ENCODE measurements around the gene CC2D2A.

CC2D2A gene

DNA sequence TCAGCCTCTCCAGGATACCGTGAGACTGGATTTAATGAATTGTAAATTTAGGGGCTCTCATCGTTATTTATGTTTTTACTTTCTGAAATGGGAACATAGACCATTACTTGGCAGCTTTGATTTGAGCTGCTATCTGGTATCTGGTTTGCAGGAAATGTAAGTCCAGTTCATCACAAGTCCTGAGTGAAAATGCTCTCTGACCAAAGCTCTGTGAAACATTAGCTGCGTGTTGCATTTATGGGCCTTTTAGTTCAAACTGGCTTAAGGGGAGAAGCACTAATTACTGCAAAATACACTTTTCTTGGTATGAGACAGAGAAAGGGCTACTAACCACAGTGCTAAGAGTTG, 420 bp downstream of the CC2D2A start:
- no peaks in the 10 kb centered on the region for H3K27me3 ChIP-seq (replicated peaks; ENCODE audit: control insufficient read depth, insufficient read depth, low read length)
- TF ChIP-seq, protein P1, sequence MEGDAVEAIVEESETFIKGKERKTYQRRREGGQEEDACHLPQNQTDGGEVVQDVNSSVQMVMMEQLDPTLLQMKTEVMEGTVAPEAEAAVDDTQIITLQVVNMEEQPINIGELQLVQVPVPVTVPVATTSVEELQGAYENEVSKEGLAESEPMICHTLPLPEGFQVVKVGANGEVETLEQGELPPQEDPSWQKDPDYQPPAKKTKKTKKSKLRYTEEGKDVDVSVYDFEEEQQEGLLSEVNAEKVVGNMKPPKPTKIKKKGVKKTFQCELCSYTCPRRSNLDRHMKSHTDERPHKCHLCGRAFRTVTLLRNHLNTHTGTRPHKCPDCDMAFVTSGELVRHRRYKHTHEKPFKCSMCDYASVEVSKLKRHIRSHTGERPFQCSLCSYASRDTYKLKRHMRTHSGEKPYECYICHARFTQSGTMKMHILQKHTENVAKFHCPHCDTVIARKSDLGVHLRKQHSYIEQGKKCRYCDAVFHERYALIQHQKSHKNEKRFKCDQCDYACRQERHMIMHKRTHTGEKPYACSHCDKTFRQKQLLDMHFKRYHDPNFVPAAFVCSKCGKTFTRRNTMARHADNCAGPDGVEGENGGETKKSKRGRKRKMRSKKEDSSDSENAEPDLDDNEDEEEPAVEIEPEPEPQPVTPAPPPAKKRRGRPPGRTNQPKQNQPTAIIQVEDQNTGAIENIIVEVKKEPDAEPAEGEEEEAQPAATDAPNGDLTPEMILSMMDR (IDR thresholded peaks at IDR 0.05; ENCODE audit: insufficient read depth, low read length, poor library complexity, severe bottlenecking): no peak
- H3K36me3 ChIP-seq (ENCODE audit: control insufficient read depth, insufficient read depth, low read length): no peaks in the 10 kb centered on the region
- no peak overlapping the region for H3K4me3 ChIP-seq (replicated peaks; ENCODE audit: low read depth, low read length)
- no peak for DNase-seq (ENCODE audit: extremely low read depth, insufficient read length)

DNA sequence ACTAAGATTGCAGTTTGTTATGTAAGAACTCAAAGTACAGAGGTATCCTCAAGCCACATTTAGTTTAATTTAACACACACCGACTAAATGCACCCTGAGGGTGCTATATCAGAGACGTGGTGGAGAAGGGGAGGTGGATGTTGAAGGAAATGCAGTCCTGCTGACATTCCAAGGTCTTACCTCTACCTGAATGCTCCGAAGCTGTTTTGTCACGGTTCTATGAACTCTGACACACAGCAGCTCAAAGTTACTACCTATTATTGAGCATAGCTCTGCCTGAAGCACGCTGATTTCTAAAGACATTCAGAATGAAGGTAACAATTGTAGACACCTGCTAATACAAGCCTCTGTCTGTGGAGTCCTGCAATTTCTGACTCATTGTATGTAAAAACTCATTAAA, 6.7 kb downstream of the CC2D2A start:
- TF ChIP-seq, protein P1 (IDR thresholded peaks at IDR 0.05; ENCODE audit: insufficient read depth, low read length, poor library complexity, severe bottlenecking): no peak
- H3K36me3 ChIP-seq (ENCODE audit: control insufficient read depth, insufficient read depth, low read length): no peaks in the 10 kb centered on the region
- H3K27me3 ChIP-seq (replicated peaks; ENCODE audit: control insufficient read depth, insufficient read depth, low read length): no peaks in the 10 kb centered on the region
- no peak overlapping the region for H3K4me3 ChIP-seq (replicated peaks; ENCODE audit: low read depth, low read length)
- DNase-seq (ENCODE audit: extremely low read depth, insufficient read length): no peak

DNA sequence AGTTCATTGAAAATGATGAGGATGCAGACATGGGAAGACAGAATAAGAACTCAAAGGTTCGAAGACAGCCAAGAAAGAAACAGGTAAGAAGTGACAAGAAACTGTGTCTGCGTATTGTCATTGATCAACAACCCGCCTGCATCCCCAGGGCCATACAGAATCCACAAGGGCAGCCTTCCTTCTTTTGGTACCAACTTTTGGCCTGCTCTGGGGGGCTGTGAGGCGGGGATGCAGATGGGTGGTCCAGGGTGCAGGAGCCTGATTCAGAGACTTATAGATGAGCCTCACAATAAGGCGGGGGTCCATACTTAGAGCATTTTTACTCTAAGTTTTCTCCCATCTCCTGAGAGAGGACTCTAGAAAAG, 9.0 kb downstream of the CC2D2A start:
- no peaks in the 10 kb centered on the region for H3K36me3 ChIP-seq (ENCODE audit: control insufficient read depth, insufficient read depth, low read length)
- no peak overlapping the region for H3K4me3 ChIP-seq (replicated peaks; ENCODE audit: low read depth, low read length)
- DNase-seq (ENCODE audit: extremely low read depth, insufficient read length): no peak
- TF ChIP-seq, protein P1 (IDR thresholded peaks at IDR 0.05; ENCODE audit: insufficient read depth, low read length, poor library complexity, severe bottlenecking): no peak
- no peaks in the 10 kb centered on the region for H3K27me3 ChIP-seq (replicated peaks; ENCODE audit: control insufficient read depth, insufficient read depth, low read length)

DNA sequence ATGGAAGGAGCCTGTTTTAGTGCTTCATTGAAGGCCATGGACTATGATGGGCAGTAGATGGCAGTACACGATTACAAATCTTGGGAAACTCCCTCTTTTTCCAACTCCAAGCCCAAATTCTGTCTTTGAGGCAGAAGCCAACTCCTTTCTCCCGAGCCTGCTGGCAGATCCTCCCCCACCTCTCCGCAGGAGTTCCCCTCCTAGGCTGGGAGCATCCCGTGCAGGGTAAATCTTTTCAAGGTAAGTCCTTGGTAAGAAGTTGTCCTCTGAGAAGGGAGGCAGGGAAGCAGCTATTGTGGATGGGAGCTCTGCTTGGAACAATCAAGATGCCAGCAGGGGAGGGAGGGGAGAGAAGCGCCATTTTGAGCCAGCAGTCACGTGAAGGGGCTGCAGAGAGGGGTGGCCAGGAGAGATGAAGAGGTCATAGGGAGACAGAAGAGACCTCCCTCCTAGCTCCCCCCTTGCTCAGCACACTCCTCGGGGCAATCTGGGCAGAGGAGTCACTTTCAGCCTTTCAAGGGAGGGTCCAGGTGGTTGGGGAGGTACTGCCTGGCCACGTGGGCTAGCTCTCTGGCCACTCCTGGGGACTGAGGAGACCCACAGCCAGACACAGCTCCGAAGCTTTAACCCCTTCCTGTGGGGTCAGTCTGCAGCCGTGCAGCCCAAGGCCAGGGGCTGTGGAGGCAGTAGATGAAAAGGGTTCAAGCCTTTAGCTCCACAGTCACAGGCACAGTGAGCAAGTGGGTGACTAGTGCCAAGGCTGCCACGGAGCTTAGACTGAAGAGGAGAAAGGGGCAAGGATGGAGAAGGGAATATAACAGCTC, 9.6 kb downstream of the CC2D2A start:
- DNase-seq (ENCODE audit: extremely low read depth, insufficient read length): peak; percentile 17
- Histone ChIP-seq H3K27me3 (replicated peaks; ENCODE audit: control insufficient read depth, insufficient read depth, low read length) (no peaks in the 10 kb centered on the region), H3K4me3 (replicated peaks; ENCODE audit: low read depth, low read length) (no peak overlapping the region), H3K36me3 (ENCODE audit: control insufficient read depth, insufficient read depth, low read length) (no peaks in the 10 kb centered on the region)
- TF ChIP-seq, protein P1 (IDR thresholded peaks at IDR 0.05; ENCODE audit: insufficient read depth, low read length, poor library complexity, severe bottlenecking): peak; percentile 59

DNA sequence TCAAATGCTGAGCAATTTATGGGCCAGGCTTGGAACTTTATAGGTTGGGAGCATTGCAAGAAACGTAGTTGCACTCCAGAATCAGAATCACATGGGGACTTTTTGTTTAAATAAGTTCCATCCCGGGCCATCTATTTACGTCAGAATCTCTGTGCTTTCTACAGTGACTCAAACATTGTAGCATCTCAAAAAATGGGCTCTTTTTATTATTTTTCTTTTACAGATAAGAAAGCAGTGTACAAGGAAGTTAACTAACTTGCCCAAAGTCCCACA, 10.2 kb downstream of the CC2D2A start:
- TF ChIP-seq, protein P1 (IDR thresholded peaks at IDR 0.05; ENCODE audit: insufficient read depth, low read length, poor library complexity, severe bottlenecking): no peak
- no peak for DNase-seq (ENCODE audit: extremely low read depth, insufficient read length)
- H3K27me3 ChIP-seq (replicated peaks; ENCODE audit: control insufficient read depth, insufficient read depth, low read length): no peaks in the 10 kb centered on the region
- H3K4me3 ChIP-seq (replicated peaks; ENCODE audit: low read depth, low read length): no peak overlapping the region
- H3K36me3 ChIP-seq (ENCODE audit: control insufficient read depth, insufficient read depth, low read length): no peaks in the 10 kb centered on the region

Measured in GM06990 (cell line).